HepG2 (cell line): Measurements from ENCODE around the gene VGLL4. TPM values are rescaled to one million over a fixed set of nuclear protein-coding genes. Genes with fewer than 3 reads are reported as not detected.
A peak's percentile ranks its signal among the peaks of the same experiment; 100 is the strongest.

Experiments
- ARNT ChIP-seq: fragments of 450-650 bp; IDR thresholded peaks from 2 replicates; pipeline ENCODE4 v1.6.1; 2017
- BCLAF1 ChIP-seq: fragments of 450-650 bp; IDR thresholded peaks from 2 replicates; pipeline ENCODE4 v1.6.1; 2017; ENCODE audit warnings: mild to moderate bottlenecking
- DBP ChIP-seq: sonication (generic); formaldehyde crosslinking; IDR thresholded peaks from 2 replicates; pipeline ENCODE4 v1.4.0; 2020; ENCODE audit warnings: missing genetic modification reagents; ENCODE audit errors: not compliant biosample characterization
- DMTF1 ChIP-seq: sonication (generic); formaldehyde crosslinking; IDR thresholded peaks from 2 replicates; pipeline ENCODE4 v1.4.0; 2020; ENCODE audit warnings: mild to moderate bottlenecking, missing genetic modification reagents
- IRF1 ChIP-seq: sonication (generic); formaldehyde crosslinking; IDR thresholded peaks from 2 replicates; pipeline ENCODE4 v1.4.0; 2020; ENCODE audit warnings: low read depth, mild to moderate bottlenecking, missing genetic modification reagents
- IRF9 ChIP-seq: sonication (generic); formaldehyde crosslinking; IDR thresholded peaks from 2 replicates; pipeline ENCODE4 v1.8.0; 2022; ENCODE audit warnings: missing genetic modification reagents, mild to moderate bottlenecking, borderline replicate concordance
- ISL2 ChIP-seq: sonication (generic); formaldehyde crosslinking; IDR thresholded peaks from 2 replicates; pipeline ENCODE4 v1.5.0; 2020; ENCODE audit warnings: missing genetic modification reagents
- KMT2A ChIP-seq: sonication (generic); formaldehyde crosslinking; IDR thresholded peaks from 2 replicates; pipeline ENCODE4 v1.4.0; 2020; ENCODE audit warnings: missing genetic modification reagents
- RFX3 ChIP-seq: IDR thresholded peaks from 2 replicates; pipeline ENCODE4 v1.6.1; 2016; ENCODE audit warnings: missing biosample characterization, missing genetic modification reagents
- THAP8 ChIP-seq: sonication (generic); formaldehyde crosslinking; IDR thresholded peaks from 2 replicates; pipeline ENCODE4 v1.5.1; 2020; ENCODE audit warnings: missing genetic modification reagents, mild to moderate bottlenecking, borderline replicate concordance
- YEATS2 ChIP-seq: sonication (generic); formaldehyde crosslinking; IDR thresholded peaks from 2 replicates; pipeline ENCODE4 v1.4.0; 2020; ENCODE audit warnings: missing genetic modification reagents, borderline replicate concordance
- ZBTB39 ChIP-seq: sonication (generic); formaldehyde crosslinking; IDR thresholded peaks from 2 replicates; pipeline ENCODE4 v1.5.0; 2020; ENCODE audit warnings: missing genetic modification reagents
- ZFYVE20 ChIP-seq: sonication (generic); formaldehyde crosslinking; IDR thresholded peaks from 2 replicates; pipeline ENCODE4 v1.8.0; 2023; ENCODE audit warnings: low read depth, mild to moderate bottlenecking, moderate library complexity, missing genetic modification reagents, borderline replicate concordance
- ZIK1 ChIP-seq: sonication (generic); formaldehyde crosslinking; IDR thresholded peaks from 2 replicates; pipeline ENCODE4 v1.5.0; 2020; ENCODE audit warnings: mild to moderate bottlenecking, low read depth, missing genetic modification reagents, borderline replicate concordance
- ZNF24 ChIP-seq: fragments of 450-650 bp; IDR thresholded peaks from 2 replicates; pipeline ENCODE4 v1.6.1; 2017; ENCODE audit warnings: antibody characterized with exemption, mild to moderate bottlenecking
- ZNF761 ChIP-seq: sonication (generic); formaldehyde crosslinking; conservative IDR thresholded peaks from 2 replicates; pipeline ENCODE4 v1.4.0; 2020; ENCODE audit warnings: mild to moderate bottlenecking, missing genetic modification reagents
- polyA plus RNA-seq, 8 experiments: library from polyadenylated mRNA; depleted of rRNA in 3 of 8; stranded (reverse) in 7 of 8; unstranded in 1 of 8; fragments of >200 nt; fragmentation: Illumina TruSeq in 4 of 8; extraction: Trizol in 4 of 8; gene quantifications; 2 replicates each; pipeline versions ENCODE4 v1.2.1 to v1.2.3, GENCODE V29; 2011 to 2016; ENCODE audit warnings: low read depth in 4 of 8, missing spikeins in 1 of 8, mixed read lengths in 1 of 8; ENCODE audit not compliant: insufficient read depth in 1 of 8
- total RNA-seq, 5 experiments: library from RNA; depleted of rRNA; stranded (reverse); fragments of >200 nt; fragmentation: Illumina TruSeq; extraction: Trizol; gene quantifications; 2 replicates each; pipeline ENCODE4 v1.2.3, GENCODE V29; 2016; ENCODE audit warnings: low read depth in 1 of 5

Gene VGLL4
- total and polyA plus RNA-seq, 2 of the 13 experiments (the other 11 are each of a cell fraction or from before 2014, with no cell fraction given): 23.2 to 39.0 TPM

GRCh38 chr3:11536132-11536935 lies 107.4 kb downstream of the VGLL4 start (continued):
- TF ChIP-seq BCLAF1 (no peak), THAP8 (CRISPR knock-in tag) (no peak), RFX3 (CRISPR knock-in tag) (no peak), ZNF24 (no peak), KMT2A (CRISPR knock-in tag) (peak; percentile 54; the same call in 1 of the 2 replicates), YEATS2 (CRISPR knock-in tag) (no peak), ARNT (no peak), IRF1 (CRISPR knock-in tag) (no peak), ZNF761 (0 out of 2 replicates have a peak, but pooled peaks have one; percentile 1), DBP (no peak), IRF9 (CRISPR knock-in tag) (no peak; the same call in 1 of the 2 replicates), ISL2 (CRISPR knock-in tag) (peak; percentile 59; the same call in 1 of the 2 replicates), ZBTB39 (CRISPR knock-in tag) (no peak), ZFYVE20 (CRISPR knock-in tag) (no peak), ZIK1 (0 out of 2 replicates have a peak, but pooled peaks have one; percentile 59), DMTF1 (CRISPR knock-in tag) (no peak)
